PC-9 (cell line): ENCODE results near the gene PTPRT. TPM values are rescaled to one million over a fixed set of nuclear protein-coding genes. Genes with fewer than 3 reads are reported as not detected.

Experiments
- BruUV-seq: library from RNA; stranded (reverse); fragments of 400-500 nt; replicated peaks from 2 replicates; lab custom pipeline; 2021; lab: Mats Ljungman, UMichigan
- CTCF ChIA-PET: fragments of 300-600 bp; sonication (Branson Sonifier 250); formaldehyde crosslinking; loops from one replicate; lab custom pipeline; 2022; ENCODE audit warnings: antibody characterized with exemption; lab: Charles Lee
- POLR2A ChIA-PET: fragments of 300-600 bp; sonication (Branson Sonifier 250); formaldehyde crosslinking; loops from one replicate; lab custom pipeline; 2022; ENCODE audit warnings: antibody characterized with exemption; ENCODE audit not compliant: unreplicated experiment; lab: Charles Lee
- DNase-seq, 2 experiments: peaks; one replicate each; pipeline versions ENCODE4 v3.0.0 to v3.0.0-alpha.2; 2015 to 2022; ENCODE audit warnings: mixed read lengths in 1 of 2
- H2AFZ ChIP-seq: fragments of 200-600 bp; sonication (generic); 2 replicates; pipeline ENCODE4 v1.8.1; 2017; ENCODE audit warnings: antibody characterized with exemption
- H3F3A ChIP-seq: fragments of 200-600 bp; sonication (generic); 2 replicates; pipeline ENCODE4 v1.8.1; 2017; ENCODE audit warnings: antibody characterized with exemption, mild to moderate bottlenecking, low read depth; ENCODE audit not compliant: insufficient read depth
- H3K27ac ChIP-seq: fragments of 200-600 bp; sonication (generic); 2 replicates; pipeline ENCODE4 v1.6.1; 2016; ENCODE audit warnings: mixed run types
- H3K27me3 ChIP-seq: fragments of 200-600 bp; sonication (generic); 2 replicates; pipeline ENCODE4 v1.6.1; 2016; ENCODE audit warnings: low read depth, mixed run types; ENCODE audit not compliant: insufficient read depth
- H3K36me3 ChIP-seq: fragments of 200-600 bp; sonication (generic); 2 replicates; pipeline ENCODE4 v1.6.1; 2016; ENCODE audit warnings: low read depth, mixed run types
- H3K4me1 ChIP-seq: fragments of 200-600 bp; sonication (generic); replicated peaks from 2 replicates; pipeline ENCODE4 v1.6.1; 2016; ENCODE audit warnings: mixed run types; ENCODE audit not compliant: insufficient read depth
- H3K4me2 ChIP-seq: fragments of 200-600 bp; sonication (generic); 2 replicates; pipeline ENCODE4 v1.6.1; 2017; ENCODE audit warnings: mixed run types
- H3K4me3 ChIP-seq: fragments of 200-600 bp; sonication (generic); 2 replicates; pipeline ENCODE4 v1.6.1; 2016; ENCODE audit warnings: mixed run types
- H3K79me2 ChIP-seq: fragments of 200-600 bp; sonication (generic); 2 replicates; pipeline ENCODE4 v1.6.1; 2017; ENCODE audit warnings: low read depth, mixed run types
- H3K9me2 ChIP-seq: fragments of 200-600 bp; sonication (generic); 2 replicates; pipeline ENCODE4 v1.8.1; 2017; ENCODE audit warnings: mild to moderate bottlenecking; ENCODE audit not compliant: insufficient read depth
- H3K9me3 ChIP-seq: fragments of 200-600 bp; sonication (generic); 2 replicates; pipeline ENCODE4 v1.8.1; 2016; ENCODE audit warnings: low read depth; ENCODE audit not compliant: insufficient read depth
- H4K20me1 ChIP-seq: fragments of 200-600 bp; sonication (generic); 2 replicates; pipeline ENCODE4 v1.8.1; 2017; ENCODE audit not compliant: insufficient read depth
- CTCF ChIP-seq: fragments of 200-600 bp; sonication (generic); conservative IDR thresholded peaks from 2 replicates; pipeline ENCODE4 v1.6.1; 2017; ENCODE audit warnings: mixed run types, antibody characterized with exemption, mild to moderate bottlenecking, moderate library complexity
- EZH2 ChIP-seq: fragments of 200-600 bp; sonication (generic); IDR thresholded peaks from 2 replicates; pipeline ENCODE4 v1.8.0; 2017; ENCODE audit warnings: antibody characterized with exemption, low read depth
- intact Hi-C: fragments of 100-400 bp; cut with micrococcal nuclease; formaldehyde crosslinking; loops from one replicate; pipeline ENCODE4 v1.10.0; 2022; ENCODE audit not compliant: unreplicated experiment
- total RNA-seq: library from RNA; stranded (reverse); gene quantifications from 2 replicates; pipeline ENCODE4 v1.2.3, GENCODE V29; 2021

Gene PTPRT
- total RNA-seq, 1 experiment from 2014 or later: not detected

GRCh38 chr20:42441196-42441863, 748.4 kb downstream of the PTPRT start:
- H4K20me1 ChIP-seq: no peaks in the 10 kb centered on the region
- H3K36me3 ChIP-seq: no peaks in the 10 kb centered on the region
- H3K4me3 ChIP-seq: no peak overlapping the region
- no peak overlapping the region for H3K27ac ChIP-seq
- ChIA-PET CTCF (no interaction called here), POLR2A (no interaction called here)
- no peaks in the 10 kb centered on the region for H3K79me2 ChIP-seq
- H3K4me2 ChIP-seq: no peak overlapping the region
- intact Hi-C loops: no loop called here
- no peak overlapping the region for H2AFZ ChIP-seq
- no TSS peak for BruUV-seq
- H3K27me3 ChIP-seq: peaks cover 52% of the 10 kb centered on the region
- H3K4me1 ChIP-seq: no peaks in the 10 kb centered on the region
- TF ChIP-seq CTCF: no peak
- no peak for TF ChIP-seq EZH2
- no peaks in the 10 kb centered on the region for H3F3A ChIP-seq
- no peak for DNase-seq
- no peaks in the 10 kb centered on the region for H3K9me3 ChIP-seq
- no peaks in the 10 kb centered on the region for H3K9me2 ChIP-seq

GRCh38 chr20:42435230-42435629, 754.5 kb downstream of the PTPRT start:
- H2AFZ ChIP-seq: no peak overlapping the region
- no peaks in the 10 kb centered on the region for H3K36me3 ChIP-seq
- H3K4me1 ChIP-seq: no peaks in the 10 kb centered on the region
- BruUV-seq: no TSS peak
- TF ChIP-seq CTCF (no peak), EZH2 (no peak)
- no peaks in the 10 kb centered on the region for H3K9me3 ChIP-seq
- H3K27ac ChIP-seq: no peak overlapping the region
- POLR2A ChIA-PET: no interaction called here
- H3K9me2 ChIP-seq: no peaks in the 10 kb centered on the region
- no peaks in the 10 kb centered on the region for H4K20me1 ChIP-seq
- no peaks in the 10 kb centered on the region for H3F3A ChIP-seq
- H3K4me2 ChIP-seq: no peak overlapping the region
- no peak for DNase-seq
- CTCF ChIA-PET: no interaction called here
- intact Hi-C loops: no loop called here
- no peaks in the 10 kb centered on the region for H3K79me2 ChIP-seq
- peaks cover 25% of the 10 kb centered on the region; the same call in 1 of the 2 replicates for H3K27me3 ChIP-seq
- no peak overlapping the region for H3K4me3 ChIP-seq

- Histone ChIP-seq H3K27ac (no peak overlapping the region), H3K36me3 (no peaks in the 10 kb centered on the region), H3K79me2 (no peaks in the 10 kb centered on the region), H4K20me1 (no peaks in the 10 kb centered on the region), H3K4me2 (no peak overlapping the region), H3K27me3 (peaks cover 6% of the 10 kb centered on the region; the same call in 1 of the 2 replicates), H3K9me2 (no peaks in the 10 kb centered on the region), H3K4me3 (no peak overlapping the region), H2AFZ (no peak overlapping the region), H3K4me1 (no peaks in the 10 kb centered on the region), H3K9me3 (no peaks in the 10 kb centered on the region), H3F3A (no peaks in the 10 kb centered on the region)
- no peak for DNase-seq
- TF ChIP-seq EZH2: no peak
- TF ChIP-seq CTCF: no peak
- BruUV-seq: no TSS peak
- intact Hi-C loops: no loop called here
- ChIA-PET CTCF (no interaction called here), POLR2A (no interaction called here)
Observed at GRCh38 chr20:42432496-42433334, 757.0 kb downstream of the PTPRT start.
